ENCODE measurements around the gene CCDC78. TPM values are rescaled to one million over a fixed set of nuclear protein-coding genes. Genes with fewer than 3 reads are reported as not detected.

Gene CCDC78
- total RNA-seq, 1 experiment from 2014 or later = 20.2 TPM

DNA sequence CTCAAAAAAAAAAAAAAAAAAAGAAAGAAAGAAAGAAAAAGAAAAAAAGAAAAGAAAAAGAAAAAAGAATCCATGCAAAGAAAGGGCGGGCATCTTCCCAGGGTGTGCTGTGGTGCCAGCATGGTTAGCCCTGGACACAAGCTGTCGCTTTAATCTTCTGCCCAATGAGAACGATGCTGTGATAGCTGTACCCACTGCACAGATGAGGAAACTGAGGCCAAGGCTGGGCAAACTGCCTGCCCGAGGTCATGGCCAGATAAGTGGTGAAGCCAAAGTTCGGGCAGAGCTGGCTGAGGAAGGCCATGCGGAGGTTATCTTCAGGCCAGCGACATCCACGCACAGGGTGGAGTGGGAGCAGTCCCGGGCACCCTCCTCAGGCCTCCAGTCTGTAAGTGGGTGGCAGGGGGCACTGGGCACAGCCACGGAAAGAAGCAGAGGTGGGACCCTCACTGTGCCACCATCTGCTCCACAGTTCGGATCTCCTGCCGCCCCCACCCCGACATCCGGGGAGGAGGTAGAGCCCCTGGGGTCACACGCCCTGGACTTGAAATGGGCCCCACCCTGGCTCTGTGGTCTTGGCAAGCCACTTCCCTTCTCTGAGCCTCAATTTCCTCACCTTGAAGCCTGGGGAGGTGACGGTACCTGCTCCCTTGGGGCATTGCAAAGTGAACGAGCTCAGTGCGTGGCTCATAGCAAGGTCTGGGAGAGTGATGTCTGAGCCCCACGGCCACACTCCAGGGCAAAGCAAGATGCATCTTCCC is 27.2 kb downstream of the CCDC78 start:
- Mint-ChIP-seq H3K27me3 (ENCODE audit: low read depth) (peaks cover 85% of the 10 kb centered on the region), H3K9me3 (no peaks in the 10 kb centered on the region), H3K4me3 (no peak overlapping the region), H3K27ac (no peak overlapping the region), H3K36me3 (no peaks in the 10 kb centered on the region), H3K4me1 (peaks cover 4% of the 10 kb centered on the region; the same call in 1 of the 2 replicates)
- no peak for ATAC-seq
- ChIA-PET POLR2A (no interaction called here), CTCF (no interaction called here)
- TF ChIP-seq, protein P1, sequence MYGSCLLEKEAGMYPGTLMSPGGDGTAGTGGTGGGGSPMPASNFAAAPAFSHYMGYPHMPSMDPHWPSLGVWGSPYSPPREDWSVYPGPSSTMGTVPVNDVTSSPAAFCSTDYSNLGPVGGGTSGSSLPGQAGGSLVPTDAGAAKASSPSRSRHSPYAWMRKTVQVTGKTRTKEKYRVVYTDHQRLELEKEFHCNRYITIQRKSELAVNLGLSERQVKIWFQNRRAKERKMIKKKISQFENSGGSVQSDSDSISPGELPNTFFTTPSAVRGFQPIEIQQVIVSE (CRISPR knock-in tag; IDR thresholded peaks at IDR 0.05; ENCODE audit: borderline replicate concordance) = no peak
- no peak for TF ChIP-seq SMAD4 (CRISPR knock-in tag; IDR thresholded peaks at IDR 0.05)
- TF ChIP-seq, protein P2, sequence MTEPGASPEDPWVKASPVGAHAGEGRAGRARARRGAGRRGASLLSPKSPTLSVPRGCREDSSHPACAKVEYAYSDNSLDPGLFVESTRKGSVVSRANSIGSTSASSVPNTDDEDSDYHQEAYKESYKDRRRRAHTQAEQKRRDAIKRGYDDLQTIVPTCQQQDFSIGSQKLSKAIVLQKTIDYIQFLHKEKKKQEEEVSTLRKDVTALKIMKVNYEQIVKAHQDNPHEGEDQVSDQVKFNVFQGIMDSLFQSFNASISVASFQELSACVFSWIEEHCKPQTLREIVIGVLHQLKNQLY (CRISPR knock-in tag; IDR thresholded peaks at IDR 0.05) = no peak
- no peak for TF ChIP-seq ATF1 (CRISPR knock-in tag; IDR thresholded peaks at IDR 0.05)
- no peak for TF ChIP-seq GRHL2 (CRISPR knock-in tag; IDR thresholded peaks at IDR 0.05; ENCODE audit: insufficient replicate concordance, severe bottlenecking)
- no peak for TF ChIP-seq ZMAT4 (CRISPR knock-in tag; IDR thresholded peaks at IDR 0.05)
- no peak for TF ChIP-seq TEAD1 (CRISPR knock-in tag; IDR thresholded peaks at IDR 0.05)
- TF ChIP-seq ZNF416 (CRISPR knock-in tag; IDR thresholded peaks at IDR 0.05) = no peak
- no peak for TF ChIP-seq OVOL2 (CRISPR knock-in tag; IDR thresholded peaks at IDR 0.05; ENCODE audit: borderline replicate concordance)
- TF ChIP-seq TP53 (CRISPR knock-in tag; IDR thresholded peaks at IDR 0.05) = no peak
- TF ChIP-seq, protein P3, sequence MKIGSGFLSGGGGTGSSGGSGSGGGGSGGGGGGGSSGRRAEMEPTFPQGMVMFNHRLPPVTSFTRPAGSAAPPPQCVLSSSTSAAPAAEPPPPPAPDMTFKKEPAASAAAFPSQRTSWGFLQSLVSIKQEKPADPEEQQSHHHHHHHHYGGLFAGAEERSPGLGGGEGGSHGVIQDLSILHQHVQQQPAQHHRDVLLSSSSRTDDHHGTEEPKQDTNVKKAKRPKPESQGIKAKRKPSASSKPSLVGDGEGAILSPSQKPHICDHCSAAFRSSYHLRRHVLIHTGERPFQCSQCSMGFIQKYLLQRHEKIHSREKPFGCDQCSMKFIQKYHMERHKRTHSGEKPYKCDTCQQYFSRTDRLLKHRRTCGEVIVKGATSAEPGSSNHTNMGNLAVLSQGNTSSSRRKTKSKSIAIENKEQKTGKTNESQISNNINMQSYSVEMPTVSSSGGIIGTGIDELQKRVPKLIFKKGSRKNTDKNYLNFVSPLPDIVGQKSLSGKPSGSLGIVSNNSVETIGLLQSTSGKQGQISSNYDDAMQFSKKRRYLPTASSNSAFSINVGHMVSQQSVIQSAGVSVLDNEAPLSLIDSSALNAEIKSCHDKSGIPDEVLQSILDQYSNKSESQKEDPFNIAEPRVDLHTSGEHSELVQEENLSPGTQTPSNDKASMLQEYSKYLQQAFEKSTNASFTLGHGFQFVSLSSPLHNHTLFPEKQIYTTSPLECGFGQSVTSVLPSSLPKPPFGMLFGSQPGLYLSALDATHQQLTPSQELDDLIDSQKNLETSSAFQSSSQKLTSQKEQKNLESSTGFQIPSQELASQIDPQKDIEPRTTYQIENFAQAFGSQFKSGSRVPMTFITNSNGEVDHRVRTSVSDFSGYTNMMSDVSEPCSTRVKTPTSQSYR (CRISPR knock-in tag; IDR thresholded peaks at IDR 0.05) = no peak
- no peak for TF ChIP-seq NFYB (CRISPR knock-in tag; conservative IDR thresholded peaks at IDR 0.05; ENCODE audit: low read depth)
- TF ChIP-seq RORB (CRISPR knock-in tag; IDR thresholded peaks at IDR 0.05) = no peak
- TF ChIP-seq, protein P4, sequence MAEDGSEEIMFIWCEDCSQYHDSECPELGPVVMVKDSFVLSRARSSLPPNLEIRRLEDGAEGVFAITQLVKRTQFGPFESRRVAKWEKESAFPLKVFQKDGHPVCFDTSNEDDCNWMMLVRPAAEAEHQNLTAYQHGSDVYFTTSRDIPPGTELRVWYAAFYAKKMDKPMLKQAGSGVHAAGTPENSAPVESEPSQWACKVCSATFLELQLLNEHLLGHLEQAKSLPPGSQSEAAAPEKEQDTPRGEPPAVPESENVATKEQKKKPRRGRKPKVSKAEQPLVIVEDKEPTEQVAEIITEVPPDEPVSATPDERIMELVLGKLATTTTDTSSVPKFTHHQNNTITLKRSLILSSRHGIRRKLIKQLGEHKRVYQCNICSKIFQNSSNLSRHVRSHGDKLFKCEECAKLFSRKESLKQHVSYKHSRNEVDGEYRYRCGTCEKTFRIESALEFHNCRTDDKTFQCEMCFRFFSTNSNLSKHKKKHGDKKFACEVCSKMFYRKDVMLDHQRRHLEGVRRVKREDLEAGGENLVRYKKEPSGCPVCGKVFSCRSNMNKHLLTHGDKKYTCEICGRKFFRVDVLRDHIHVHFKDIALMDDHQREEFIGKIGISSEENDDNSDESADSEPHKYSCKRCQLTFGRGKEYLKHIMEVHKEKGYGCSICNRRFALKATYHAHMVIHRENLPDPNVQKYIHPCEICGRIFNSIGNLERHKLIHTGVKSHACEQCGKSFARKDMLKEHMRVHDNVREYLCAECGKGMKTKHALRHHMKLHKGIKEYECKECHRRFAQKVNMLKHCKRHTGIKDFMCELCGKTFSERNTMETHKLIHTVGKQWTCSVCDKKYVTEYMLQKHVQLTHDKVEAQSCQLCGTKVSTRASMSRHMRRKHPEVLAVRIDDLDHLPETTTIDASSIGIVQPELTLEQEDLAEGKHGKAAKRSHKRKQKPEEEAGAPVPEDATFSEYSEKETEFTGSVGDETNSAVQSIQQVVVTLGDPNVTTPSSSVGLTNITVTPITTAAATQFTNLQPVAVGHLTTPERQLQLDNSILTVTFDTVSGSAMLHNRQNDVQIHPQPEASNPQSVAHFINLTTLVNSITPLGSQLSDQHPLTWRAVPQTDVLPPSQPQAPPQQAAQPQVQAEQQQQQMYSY (CRISPR knock-in tag; IDR thresholded peaks at IDR 0.05) = no peak
- TF ChIP-seq HMGXB4 (CRISPR knock-in tag; IDR thresholded peaks at IDR 0.05) = no peak
- no peak for TF ChIP-seq MYBL2 (CRISPR knock-in tag; IDR thresholded peaks at IDR 0.05)
- no peak for TF ChIP-seq PREB (CRISPR knock-in tag; IDR thresholded peaks at IDR 0.05; ENCODE audit: borderline replicate concordance)
- TF ChIP-seq, protein P5, sequence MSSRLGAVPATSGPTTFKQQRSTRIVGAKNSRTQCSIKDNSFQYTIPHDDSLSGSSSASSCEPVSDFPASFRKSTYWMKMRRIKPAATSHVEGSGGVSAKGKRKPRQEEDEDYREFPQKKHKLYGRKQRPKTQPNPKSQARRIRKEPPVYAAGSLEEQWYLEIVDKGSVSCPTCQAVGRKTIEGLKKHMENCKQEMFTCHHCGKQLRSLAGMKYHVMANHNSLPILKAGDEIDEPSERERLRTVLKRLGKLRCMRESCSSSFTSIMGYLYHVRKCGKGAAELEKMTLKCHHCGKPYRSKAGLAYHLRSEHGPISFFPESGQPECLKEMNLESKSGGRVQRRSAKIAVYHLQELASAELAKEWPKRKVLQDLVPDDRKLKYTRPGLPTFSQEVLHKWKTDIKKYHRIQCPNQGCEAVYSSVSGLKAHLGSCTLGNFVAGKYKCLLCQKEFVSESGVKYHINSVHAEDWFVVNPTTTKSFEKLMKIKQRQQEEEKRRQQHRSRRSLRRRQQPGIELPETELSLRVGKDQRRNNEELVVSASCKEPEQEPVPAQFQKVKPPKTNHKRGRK (CRISPR knock-in tag; IDR thresholded peaks at IDR 0.05; ENCODE audit: borderline replicate concordance) = no peak
- no peak for TF ChIP-seq NFE2L1 (CRISPR knock-in tag; IDR thresholded peaks at IDR 0.05)
- no peak for DNase-seq (ENCODE audit: low spot score)

Data from WTC11 (cell line).